ENCODE measurements around the gene PLA2G2F.

GRCh38 chr1:20150326-20150705 is 11.2 kb downstream of the PLA2G2F start:
- no peak for TF ChIP-seq CTCF (IDR thresholded peaks at IDR 0.05; ENCODE audit: insufficient read depth, low read length, poor library complexity, severe bottlenecking)
- no peak for TF ChIP-seq EZH2phosphoT487 (conservative IDR thresholded peaks at IDR 0.05; ENCODE audit: low read length)
